IPS DF 19.7 (cell line): ENCODE results near the gene ARNT2.

ENCODE experiments used
- DNase-seq: peaks from one replicate; pipeline ENCODE4 v3.0.0-alpha.2; 2013; ENCODE audit warnings: low read depth, low spot score

The ARNT2 gene

GRCh38 chr15:80405970-80406369, 1.8 kb downstream of the ARNT2 start:
- DNase-seq: no peak

DNA sequence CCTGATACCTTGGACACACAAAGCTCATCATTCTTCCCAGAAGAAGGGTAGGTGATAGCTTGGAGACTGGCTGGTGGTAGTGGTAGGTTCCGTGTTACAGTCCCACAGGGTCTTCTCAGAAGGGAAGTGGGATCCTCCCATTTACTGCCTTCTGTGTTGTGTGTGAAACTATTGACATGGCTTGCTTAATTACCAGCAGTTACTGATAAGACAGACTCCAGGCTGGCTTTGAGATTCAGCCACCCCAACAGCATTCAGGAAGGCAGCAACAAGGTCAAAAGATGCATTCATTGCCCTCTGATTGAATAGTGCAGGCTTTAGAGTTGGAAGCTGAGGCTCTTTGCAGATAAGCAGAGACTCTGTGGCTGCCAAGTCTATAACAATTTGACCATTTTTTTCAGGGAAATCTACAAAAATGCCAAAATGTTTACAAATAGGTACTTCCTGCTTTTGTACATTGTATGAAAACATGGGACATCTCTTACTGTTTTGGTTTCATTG, 7.7 kb downstream of the ARNT2 start:
- DNase-seq: no peak

GRCh38 chr15:80414546-80415357, 10.6 kb downstream of the ARNT2 start:
- no peak for DNase-seq

GRCh38 chr15:80415358-80415670, 11.1 kb downstream of the ARNT2 start:
- DNase-seq: no peak

DNA sequence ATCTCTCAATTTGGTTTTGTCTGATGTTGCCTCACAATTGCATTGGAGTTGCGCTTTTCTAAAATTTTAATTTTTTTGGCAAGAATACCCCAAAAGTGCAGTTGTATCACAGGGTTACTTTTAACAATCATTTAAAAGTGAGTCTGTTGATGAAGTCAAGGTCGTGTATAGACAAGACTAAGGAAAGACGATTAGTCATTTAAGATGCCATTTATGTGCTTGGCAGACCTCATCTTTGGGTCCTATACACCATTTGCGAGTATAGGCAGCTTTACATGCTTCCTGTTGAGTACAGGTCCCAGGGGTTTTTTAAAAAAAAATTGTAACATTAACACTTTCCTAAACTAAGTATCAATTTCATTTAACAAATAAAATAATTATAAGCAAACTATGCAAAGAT, 12.5 kb downstream of the ARNT2 start:
- DNase-seq: no peak

DNA sequence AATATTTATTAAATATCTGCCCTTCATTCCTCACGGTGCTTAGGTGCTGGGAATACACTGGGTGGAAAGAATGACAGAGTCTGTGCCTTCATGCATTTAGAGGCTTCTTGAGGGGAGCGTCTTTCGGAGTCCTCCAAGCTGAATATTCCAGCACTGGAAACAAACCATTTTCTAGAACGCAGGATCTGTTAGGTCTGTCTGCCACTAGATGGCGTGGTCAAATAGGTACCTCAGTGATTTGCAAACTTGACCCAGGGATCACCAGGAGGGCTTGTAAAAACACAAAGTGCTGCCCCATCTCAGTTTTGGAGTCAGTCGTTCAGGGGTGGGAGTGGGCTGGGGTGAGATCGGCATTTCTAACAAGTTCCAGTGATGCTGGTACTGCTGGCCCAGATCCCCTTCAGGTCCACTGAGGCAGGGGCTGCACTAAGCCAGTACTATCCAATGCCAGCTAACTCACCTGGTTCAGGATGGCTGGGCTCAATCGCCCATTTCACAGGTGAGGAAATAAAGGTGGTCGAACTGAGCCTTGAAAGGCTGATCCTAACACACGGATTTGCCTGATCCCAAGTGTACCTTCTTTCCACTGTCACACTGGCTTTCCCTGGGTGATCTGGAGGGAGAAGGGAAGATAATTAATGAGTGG, 14.8 kb downstream of the ARNT2 start:
- no peak for DNase-seq

DNA sequence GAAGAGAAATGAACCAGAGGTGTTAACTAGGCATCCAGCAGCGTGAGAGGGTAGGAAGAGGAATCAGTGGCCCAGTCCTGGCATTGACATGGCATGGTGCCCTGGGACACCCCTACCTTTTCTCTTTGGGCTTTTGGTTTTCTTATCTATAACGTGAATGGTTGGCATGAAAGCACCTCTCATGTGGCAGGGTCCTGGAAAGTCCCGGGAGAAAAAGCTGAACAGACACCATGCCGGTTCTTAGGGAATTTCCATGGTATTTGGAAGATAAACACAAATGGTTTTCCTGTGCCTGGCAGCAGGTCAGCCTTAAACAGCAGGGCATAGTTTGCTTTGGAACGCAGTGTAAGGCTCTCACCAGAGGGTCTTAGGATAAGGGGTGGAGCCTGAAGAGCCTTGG, 15.4 kb downstream of the ARNT2 start:
- DNase-seq: no peak

GRCh38 chr15:80420658-80421057, 16.5 kb downstream of the ARNT2 start:
- no peak for DNase-seq

- no peak for DNase-seq
Observed at GRCh38 chr15:80423215-80423614, 19.0 kb downstream of the ARNT2 start.

GRCh38 chr15:80424381-80424780, 20.2 kb downstream of the ARNT2 start:
- DNase-seq: no peak

GRCh38 chr15:80426316-80426715, 22.1 kb downstream of the ARNT2 start:
- no peak for DNase-seq

GRCh38 chr15:80429964-80430363, 25.8 kb downstream of the ARNT2 start:
- no peak for DNase-seq

DNA sequence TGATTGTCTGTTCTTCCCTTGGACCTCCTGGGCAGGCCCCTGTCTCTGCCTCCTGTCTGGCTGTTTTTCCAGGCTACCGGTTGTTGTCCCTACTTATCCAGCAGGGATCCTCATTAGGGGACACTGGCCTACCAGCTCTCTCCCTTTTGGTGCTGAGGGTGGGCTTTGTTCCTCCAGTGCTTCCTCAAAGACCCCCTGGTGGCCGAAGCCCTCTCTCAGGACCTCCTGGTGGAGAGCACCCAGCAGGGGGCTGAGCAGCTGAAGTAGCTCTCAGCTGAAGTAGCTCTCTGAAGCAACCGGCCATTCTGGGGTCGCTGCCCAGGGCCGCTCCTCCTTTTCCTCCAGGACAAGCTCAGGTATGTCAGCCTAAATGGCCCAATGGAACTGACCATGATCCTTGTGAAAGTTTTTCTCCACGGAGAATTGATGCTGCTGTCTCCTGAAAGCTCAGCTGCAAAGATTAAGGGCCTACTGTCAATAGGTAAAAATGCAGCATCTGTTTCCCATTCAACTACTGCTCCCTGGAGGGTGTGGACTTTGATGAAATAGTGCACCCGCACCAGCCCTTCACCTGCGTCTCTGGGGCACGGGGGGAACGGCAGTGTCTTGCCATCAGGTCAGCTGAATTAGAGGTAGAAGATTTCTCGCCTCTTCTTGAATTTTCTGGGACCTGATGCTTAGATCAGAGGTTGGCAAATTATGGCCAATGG, 27.6 kb downstream of the ARNT2 start:
- no peak for DNase-seq

DNA sequence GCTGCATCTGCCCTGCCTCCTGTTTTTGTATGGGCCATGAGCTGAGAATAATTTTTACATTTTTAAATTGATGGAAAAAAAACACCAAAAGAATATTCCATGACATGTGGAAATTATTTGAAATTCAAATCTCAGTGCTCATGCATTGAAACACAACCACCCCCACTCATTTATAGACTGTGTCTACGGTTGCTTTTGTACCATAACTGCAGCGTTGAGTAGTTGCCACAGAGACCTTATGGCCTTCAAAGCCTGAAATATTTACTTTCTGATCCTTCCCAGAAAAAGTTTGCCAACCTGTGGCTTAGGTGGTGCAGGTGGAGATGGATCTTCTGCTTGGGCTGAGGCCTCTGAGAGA, 28.1 kb downstream of the ARNT2 start:
- no peak for DNase-seq

GRCh38 chr15:80433836-80434235, 29.7 kb downstream of the ARNT2 start:
- no peak for DNase-seq

DNA sequence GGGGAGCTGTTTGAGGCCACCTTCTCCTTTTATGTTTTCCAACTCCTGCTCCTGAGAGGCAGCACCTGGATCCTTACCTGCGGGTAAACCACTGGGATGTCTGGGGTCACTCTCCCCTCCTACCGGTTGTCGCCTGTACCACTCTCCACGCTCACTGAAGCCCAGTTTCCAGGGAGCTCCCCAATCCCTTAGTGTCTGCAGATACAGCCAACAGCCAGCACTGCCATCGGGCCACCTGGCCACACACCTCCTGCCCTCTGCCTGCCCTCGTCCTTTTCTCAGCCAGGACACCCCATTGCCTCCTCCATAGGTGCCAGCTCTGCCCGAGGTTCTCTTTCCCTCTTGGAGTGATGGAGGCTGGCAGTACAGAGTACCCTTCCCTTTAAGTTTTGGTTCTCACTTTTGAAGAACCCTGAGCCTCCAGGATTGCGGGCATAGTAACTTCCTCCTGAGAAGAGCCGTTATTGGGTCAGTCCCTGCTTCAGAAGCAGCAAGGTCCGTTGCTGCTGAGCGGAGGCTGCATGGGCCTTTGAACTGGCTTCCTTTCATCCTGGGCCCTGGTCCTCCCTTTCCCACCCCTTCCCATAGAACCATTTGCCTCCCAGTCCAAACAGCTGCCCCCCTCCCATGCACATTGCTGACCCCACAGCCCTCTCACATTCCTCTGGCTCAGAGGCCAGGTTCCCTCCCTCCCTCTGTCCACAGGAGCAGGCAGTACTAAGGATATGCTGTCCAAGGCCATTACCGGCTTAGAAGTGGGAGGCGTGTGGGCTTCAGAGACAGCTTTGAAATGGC, 30.9 kb downstream of the ARNT2 start:
- no peak for DNase-seq

- DNase-seq: no peak
Observed at GRCh38 chr15:80436511-80437307, 32.5 kb downstream of the ARNT2 start.

DNA sequence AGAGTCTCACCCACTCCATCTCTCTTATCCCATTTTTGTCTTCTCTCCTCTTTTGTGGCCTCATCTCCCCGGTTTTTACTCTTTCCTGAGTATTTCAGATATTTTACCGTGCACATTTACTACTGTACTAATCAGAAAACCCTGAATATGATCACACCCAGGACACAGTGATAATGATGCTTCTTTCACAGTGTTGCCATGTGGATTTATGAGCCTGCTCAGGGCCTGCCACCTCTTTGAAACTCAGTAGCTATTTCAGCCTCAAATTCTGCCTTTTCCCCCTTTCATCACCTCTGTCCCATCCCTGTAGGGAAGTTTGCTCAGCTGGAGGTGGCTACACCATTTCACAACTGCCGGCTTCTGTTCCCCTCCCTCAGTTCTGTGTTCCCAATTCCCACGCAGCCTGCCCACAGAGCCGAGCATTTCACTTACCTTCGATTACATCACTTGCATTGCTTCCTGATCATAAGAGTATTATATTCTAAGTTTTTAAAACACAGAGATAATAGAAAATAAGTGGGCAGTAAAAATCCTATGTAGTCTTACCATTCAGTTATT, 33.2 kb downstream of the ARNT2 start:
- DNase-seq: no peak

- DNase-seq: no peak
Observed at GRCh38 chr15:80439140-80439539, 35.0 kb downstream of the ARNT2 start.

DNA sequence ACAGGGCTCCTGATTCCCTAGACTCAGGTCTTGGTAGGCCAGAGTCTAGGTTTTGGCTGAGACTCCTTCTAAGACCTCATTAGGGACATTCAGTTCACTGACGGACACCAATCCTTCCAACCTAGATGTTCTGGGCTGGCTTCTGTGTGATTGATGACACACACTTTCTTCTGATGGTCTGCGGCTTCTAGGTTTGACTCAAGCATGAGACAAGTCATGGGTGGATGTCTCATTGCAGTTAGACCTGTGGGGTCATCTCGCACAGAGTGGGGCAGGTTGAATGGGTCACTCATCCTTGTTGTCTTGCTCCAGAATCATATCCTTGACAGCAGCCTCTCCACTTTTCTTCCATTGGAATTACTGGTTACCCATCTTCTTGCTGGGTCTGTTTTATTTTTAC, 35.8 kb downstream of the ARNT2 start:
- no peak for DNase-seq

DNA sequence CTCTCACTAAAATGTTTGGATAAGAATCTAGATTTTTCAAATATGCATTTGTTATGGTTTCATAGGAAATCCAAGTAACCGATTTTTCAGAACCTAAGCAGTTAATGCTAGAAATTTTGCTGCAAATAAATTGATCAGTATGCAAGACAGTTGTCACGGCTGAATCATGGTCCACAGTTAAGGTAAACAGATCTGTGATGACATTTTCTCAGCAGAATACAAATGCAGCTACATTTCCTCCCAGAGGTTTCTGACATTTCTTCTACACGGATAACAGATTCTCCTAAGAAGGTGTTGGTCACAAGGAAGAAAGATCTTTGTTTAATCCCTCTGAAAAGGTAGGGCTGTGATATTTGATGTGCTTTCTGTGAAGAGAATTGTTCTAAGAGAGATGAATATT, 36.9 kb downstream of the ARNT2 start:
- no peak for DNase-seq
